ENCODE results near the gene CRYGS. TPM values are rescaled to one million over a fixed set of nuclear protein-coding genes. Genes with fewer than 3 reads are reported as not detected.
"Not testable (repeated sequence)": the region's sequence is repeated elsewhere in the genome, so short reads cannot be mapped to it uniquely, and the experiment has no call there.

Gene CRYGS
- total and polyA plus RNA-seq, 4 donors, result 2.5 to 24.8 (median 5.2) TPM

GRCh38 chr3:186586245-186586644 is 42.1 kb upstream of the CRYGS start:
- DNase-seq; H3K36me3 ChIP-seq (ENCODE audit: control insufficient read depth in 1 of 2, insufficient read depth in 2 of 2, low read length in 1 of 2); H3K4me1 ChIP-seq (ENCODE audit: control insufficient read depth in 1 of 2, insufficient read depth in 2 of 2, low read length in 2 of 2); H3K27me3 ChIP-seq (ENCODE audit: control insufficient read depth in 1 of 2, insufficient read depth in 2 of 2, low read length in 1 of 2); H3K27ac ChIP-seq (ENCODE audit: low read depth in 1 of 2, low read length in 2 of 2); intact Hi-C loops (cut with DNase I); ATAC-seq (ENCODE audit: low FRiP score); H3K9me3 ChIP-seq (ENCODE audit: control insufficient read depth, low read length); H3K4me3 ChIP-seq (ENCODE audit: low read length in 2 of 2): not testable (repeated sequence)
- WGBS, 2 donors, result 83 to 91% methylated on average over 9 of the region's 9 CpGs

DNA sequence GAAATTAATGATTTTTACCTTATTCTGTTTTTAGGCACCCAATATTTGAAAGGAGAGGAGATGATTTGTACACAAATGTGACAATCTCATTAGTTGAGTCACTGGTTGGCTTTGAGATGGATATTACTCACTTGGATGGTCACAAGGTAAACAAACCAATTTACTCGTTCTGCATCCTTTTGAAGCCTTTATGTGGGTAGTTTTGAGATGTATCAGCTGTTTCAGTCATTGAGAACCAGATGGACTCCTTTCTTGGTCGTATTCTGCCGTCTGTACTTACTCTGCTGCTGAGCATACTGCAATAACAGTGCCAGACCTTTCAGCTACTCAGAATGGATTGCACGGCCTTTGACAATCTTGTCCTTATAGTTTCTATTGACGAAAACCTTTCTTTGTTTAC is 39.7 kb upstream of the CRYGS start:
- no peaks in the 10 kb centered on the region for H3K4me1 ChIP-seq (ENCODE audit: control insufficient read depth in 1 of 2, insufficient read depth in 2 of 2, low read length in 2 of 2)
- no peaks in the 10 kb centered on the region for H3K27me3 ChIP-seq (ENCODE audit: control insufficient read depth in 1 of 2, insufficient read depth in 2 of 2, low read length in 1 of 2)
- WGBS, 2 donors, result 67% methylated on average over 5 of the region's 5 CpGs
- intact Hi-C loops (cut with DNase I), result no loop called here
- no peak for ATAC-seq (ENCODE audit: low FRiP score)
- no peak overlapping the region for H3K4me3 ChIP-seq (ENCODE audit: low read length in 2 of 2)
- no peaks in the 10 kb centered on the region for H3K9me3 ChIP-seq (ENCODE audit: control insufficient read depth, low read length)
- H3K27ac ChIP-seq (ENCODE audit: low read depth in 1 of 2, low read length in 2 of 2), result no peak overlapping the region
- H3K36me3 ChIP-seq (ENCODE audit: control insufficient read depth in 1 of 2, insufficient read depth in 2 of 2, low read length in 1 of 2), result peaks cover 6 to 7% of the 10 kb centered on the region in 2 donors
- no peak for DNase-seq

- no peaks in the 10 kb centered on the region for H3K4me1 ChIP-seq (ENCODE audit: control insufficient read depth in 1 of 2, insufficient read depth in 2 of 2, low read length in 2 of 2)
Measured at GRCh38 chr3:186582541-186582940, 38.4 kb upstream of the CRYGS start.

GRCh38 chr3:186580785-186581184 is 36.6 kb upstream of the CRYGS start:
- Histone ChIP-seq H3K36me3 (ENCODE audit: control insufficient read depth in 1 of 2, insufficient read depth in 2 of 2, low read length in 1 of 2) (peaks cover 11 to 12% of the 10 kb centered on the region in 2 donors), H3K27me3 (ENCODE audit: control insufficient read depth in 1 of 2, insufficient read depth in 2 of 2, low read length in 1 of 2) (no peaks in the 10 kb centered on the region), H3K4me3 (ENCODE audit: low read length in 2 of 2) (no peak overlapping the region), H3K9me3 (ENCODE audit: control insufficient read depth, low read length) (no peaks in the 10 kb centered on the region), H3K4me1 (ENCODE audit: control insufficient read depth in 1 of 2, insufficient read depth in 2 of 2, low read length in 2 of 2) (no peaks in the 10 kb centered on the region), H3K27ac (ENCODE audit: low read depth in 1 of 2, low read length in 2 of 2) (no peak overlapping the region)
- DNase-seq (no peak), ATAC-seq (ENCODE audit: low FRiP score) (no peak)
- intact Hi-C loops (cut with DNase I), result no loop called here
- 86 to 88% methylated on average over 3 of the region's 3 CpGs for WGBS, 2 donors

More at GRCh38 chr3:186582541-186582940, 38.4 kb upstream of the CRYGS start:
- Histone ChIP-seq H3K27me3 (ENCODE audit: control insufficient read depth in 1 of 2, insufficient read depth in 2 of 2, low read length in 1 of 2) (no peaks in the 10 kb centered on the region), H3K9me3 (ENCODE audit: control insufficient read depth, low read length) (no peaks in the 10 kb centered on the region), H3K36me3 (ENCODE audit: control insufficient read depth in 1 of 2, insufficient read depth in 2 of 2, low read length in 1 of 2) (peaks cover 6 to 7% of the 10 kb centered on the region in 2 donors), H3K27ac (ENCODE audit: low read depth in 1 of 2, low read length in 2 of 2) (no peak overlapping the region), H3K4me3 (ENCODE audit: low read length in 2 of 2) (no peak overlapping the region)
- 92 to 93% methylated on average over 6 of the region's 6 CpGs for WGBS, 2 donors
- no peak for DNase-seq
- no peak for ATAC-seq (ENCODE audit: low FRiP score)
- intact Hi-C loops (cut with DNase I), result no loop called here

DNA sequence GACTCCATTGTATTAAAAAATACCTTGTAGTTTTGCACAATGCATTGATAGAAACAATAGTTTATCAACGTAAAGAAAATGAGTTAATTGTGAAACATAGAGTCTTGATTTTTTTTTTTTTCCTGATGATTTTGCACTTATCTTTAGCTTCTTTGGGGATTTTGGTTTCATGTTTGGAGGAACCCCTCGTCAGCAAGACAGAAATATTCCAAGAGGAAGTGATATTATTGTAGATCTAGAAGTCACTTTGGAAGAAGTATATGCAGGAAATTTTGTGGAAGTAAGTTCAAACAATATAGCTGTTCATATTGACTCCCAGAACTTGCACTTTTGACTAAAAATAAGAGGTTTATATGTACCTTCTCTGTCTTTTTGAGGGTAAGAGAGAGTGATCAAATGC is 33.3 kb upstream of the CRYGS start:
- Histone ChIP-seq H3K4me1 (ENCODE audit: control insufficient read depth in 1 of 2, insufficient read depth in 2 of 2, low read length in 2 of 2) (no peaks in the 10 kb centered on the region), H3K36me3 (ENCODE audit: control insufficient read depth in 1 of 2, insufficient read depth in 2 of 2, low read length in 1 of 2) (peaks cover 5 to 7% of the 10 kb centered on the region in 2 donors), H3K27me3 (ENCODE audit: control insufficient read depth in 1 of 2, insufficient read depth in 2 of 2, low read length in 1 of 2) (no peaks in the 10 kb centered on the region), H3K27ac (ENCODE audit: low read depth in 1 of 2, low read length in 2 of 2) (no peak overlapping the region), H3K9me3 (ENCODE audit: control insufficient read depth, low read length) (no peaks in the 10 kb centered on the region), H3K4me3 (ENCODE audit: low read length in 2 of 2) (no peak overlapping the region)
- 70 to 80% methylated on average over 2 of the region's 2 CpGs for WGBS, 2 donors
- ATAC-seq (ENCODE audit: low FRiP score) (no peak), DNase-seq (no peak)
- intact Hi-C loops (cut with DNase I), result loop anchor here in 1 of 2 donors (10.0 kb wide), 1 partner anchor 923 kb away; no protein-coding TSS in a partner anchor

DNA sequence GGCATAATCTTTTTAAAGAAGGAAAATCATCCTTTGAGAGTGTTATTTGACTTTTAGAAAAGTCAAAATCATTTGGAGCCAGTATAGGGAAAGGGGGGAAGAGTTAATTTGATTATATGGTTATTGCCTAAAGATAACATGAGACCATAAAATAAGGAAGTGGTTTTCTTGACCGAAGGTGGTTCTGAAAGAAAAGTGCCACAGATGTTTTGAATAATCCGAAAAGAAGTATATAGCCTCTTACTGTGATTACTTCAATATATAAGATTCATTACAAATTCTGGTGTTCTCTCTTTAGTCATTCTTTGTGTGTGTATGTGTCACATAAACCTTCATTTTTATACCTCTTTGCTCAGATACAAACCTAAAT is 27.4 kb upstream of the CRYGS start:
- ATAC-seq (ENCODE audit: low FRiP score) (no peak), DNase-seq (no peak)
- peaks cover 4% of the 10 kb centered on the region in 2 donors for H3K36me3 ChIP-seq (ENCODE audit: control insufficient read depth in 1 of 2, insufficient read depth in 2 of 2, low read length in 1 of 2)
- H3K4me1 ChIP-seq (ENCODE audit: control insufficient read depth in 1 of 2, insufficient read depth in 2 of 2, low read length in 2 of 2), result peaks cover 0 to 3% of the 10 kb centered on the region in 2 donors
- no peak overlapping the region for H3K27ac ChIP-seq (ENCODE audit: low read depth in 1 of 2, low read length in 2 of 2)
- H3K9me3 ChIP-seq (ENCODE audit: control insufficient read depth, low read length), result no peaks in the 10 kb centered on the region
- H3K27me3 ChIP-seq (ENCODE audit: control insufficient read depth in 1 of 2, insufficient read depth in 2 of 2, low read length in 1 of 2), result no peaks in the 10 kb centered on the region
- 70 to 75% methylated on average over 2 of the region's 2 CpGs for WGBS, 2 donors
- intact Hi-C loops (cut with DNase I), result loop anchor here in 1 of 2 donors (10.0 kb wide), 1 partner anchor 917 kb away; no protein-coding TSS in a partner anchor
- H3K4me3 ChIP-seq (ENCODE audit: low read length in 2 of 2), result peak overlapping the region in 1 of 2 donors; percentile 59

DNA sequence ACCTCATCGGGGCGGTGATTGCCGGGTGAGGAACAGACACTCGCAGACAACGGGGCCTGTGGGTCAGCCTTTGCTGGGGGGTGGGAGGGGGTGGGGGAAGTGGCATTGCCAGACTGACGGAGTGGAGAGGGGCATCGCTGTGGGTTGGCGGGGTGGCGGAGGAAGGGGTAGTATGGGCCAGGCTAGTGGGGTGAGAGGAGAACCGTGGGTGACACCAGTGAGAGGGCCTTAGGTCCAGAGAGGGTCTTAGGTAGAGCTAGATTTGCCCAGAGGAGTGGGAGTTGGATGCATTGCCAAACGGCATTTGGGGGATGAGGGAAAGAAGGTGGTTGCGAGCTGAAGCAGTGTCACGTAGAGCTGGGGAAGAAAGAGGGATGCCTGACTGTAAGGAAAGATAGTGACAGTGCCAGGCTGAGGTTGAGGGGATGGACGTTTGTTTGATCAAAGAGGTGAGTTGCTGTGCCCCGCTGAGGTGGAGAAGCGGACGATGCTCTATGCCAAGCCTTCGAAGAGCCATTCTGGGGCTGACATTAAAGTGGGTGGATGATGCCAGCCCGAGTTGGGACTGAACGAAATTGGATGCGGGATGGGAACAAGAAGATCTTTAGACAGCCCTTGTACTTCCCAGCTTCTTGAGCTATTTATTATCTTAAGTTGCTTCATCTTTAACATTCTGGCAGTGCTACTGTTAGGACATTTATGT is 26.9 kb upstream of the CRYGS start:
- 7 to 9% methylated on average over 21 of the region's 21 CpGs for WGBS, 2 donors
- intact Hi-C loops (cut with DNase I), result loop anchor here in 1 of 2 donors (10.0 kb wide), 1 partner anchor 916 kb away; no protein-coding TSS in a partner anchor
- Histone ChIP-seq H3K4me1 (ENCODE audit: control insufficient read depth in 1 of 2, insufficient read depth in 2 of 2, low read length in 2 of 2) (peaks cover 0 to 3% of the 10 kb centered on the region in 2 donors), H3K36me3 (ENCODE audit: control insufficient read depth in 1 of 2, insufficient read depth in 2 of 2, low read length in 1 of 2) (peaks cover 0 to 2% of the 10 kb centered on the region in 2 donors), H3K9me3 (ENCODE audit: control insufficient read depth, low read length) (no peaks in the 10 kb centered on the region), H3K4me3 (ENCODE audit: low read length in 2 of 2) (peak overlapping the region; percentile 59 to 67), H3K27ac (ENCODE audit: low read depth in 1 of 2, low read length in 2 of 2) (peak overlapping the region in 1 of 2 donors; percentile 71), H3K27me3 (ENCODE audit: control insufficient read depth in 1 of 2, insufficient read depth in 2 of 2, low read length in 1 of 2) (no peaks in the 10 kb centered on the region)
- DNase-seq (no peak), ATAC-seq (ENCODE audit: low FRiP score) (no peak)

DNA sequence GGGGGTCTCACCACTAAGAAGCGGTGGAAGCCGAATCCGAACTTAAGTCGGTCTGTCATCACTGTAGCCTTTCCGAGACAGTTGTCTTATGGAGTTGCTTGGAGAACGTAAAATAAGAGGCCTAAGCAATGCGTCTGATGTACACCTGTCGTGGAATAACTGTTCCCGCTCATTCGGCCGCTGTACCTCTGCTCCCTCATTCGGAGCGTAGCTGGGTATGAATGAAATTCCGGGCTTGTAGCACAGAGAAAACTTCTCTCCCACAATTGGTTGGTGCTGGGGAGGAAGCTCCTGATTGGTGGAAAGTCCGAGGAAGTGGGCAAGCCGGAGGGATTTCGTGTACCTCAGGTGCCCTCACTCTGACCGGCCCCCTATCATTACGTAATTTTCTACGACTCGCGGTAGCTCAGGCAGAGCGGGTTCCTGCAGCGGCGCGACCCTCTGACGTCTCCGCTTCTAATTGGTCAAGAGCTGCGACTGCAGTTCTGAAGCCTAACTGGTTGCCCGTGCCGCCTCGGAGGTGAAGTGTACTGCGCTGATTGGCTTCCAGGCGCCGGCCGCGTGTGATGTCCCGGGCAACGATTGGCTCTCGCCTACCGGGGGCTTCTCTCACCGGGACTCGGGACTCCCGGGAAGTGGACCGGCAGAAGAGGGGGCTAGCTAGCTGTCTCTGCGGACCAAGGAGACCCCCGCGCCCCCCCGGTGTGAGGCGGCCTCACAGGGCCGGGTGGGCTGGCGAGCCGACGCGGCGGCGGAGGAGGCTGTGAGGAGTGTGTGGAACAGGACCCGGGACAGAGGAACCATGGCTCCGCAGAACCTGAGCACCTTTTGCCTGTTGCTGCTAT is 26.1 kb upstream of the CRYGS start, which contains the start of gene DNAJB11:
DNAJB11 (plus strand) TSS at position 625 of the 845 bp plus-strand sequence; CDS start at position 803, 178 bp downstream.
- ATAC-seq (ENCODE audit: low FRiP score) (peak; percentile 97), DNase-seq (peak; percentile 100)
- Histone ChIP-seq H3K27ac (ENCODE audit: low read depth in 1 of 2, low read length in 2 of 2) (peak within 1 kb of the TSS in 1 of 2 donors; percentile 71), H3K36me3 (ENCODE audit: control insufficient read depth in 1 of 2, insufficient read depth in 2 of 2, low read length in 1 of 2) (no peaks in the 10 kb centered on the region), H3K9me3 (ENCODE audit: control insufficient read depth, low read length) (no peaks in the 10 kb centered on the region), H3K4me1 (ENCODE audit: control insufficient read depth in 1 of 2, insufficient read depth in 2 of 2, low read length in 2 of 2) (peaks cover 0 to 3% of the 10 kb centered on the region in 2 donors), H3K27me3 (ENCODE audit: control insufficient read depth in 1 of 2, insufficient read depth in 2 of 2, low read length in 1 of 2) (no peaks in the 10 kb centered on the region), H3K4me3 (ENCODE audit: low read length in 2 of 2) (peak within 1 kb of the TSS; percentile 59 to 67)
- intact Hi-C loops (cut with DNase I), result loop anchor here in 1 of 2 donors (10.0 kb wide), 1 partner anchor 916 kb away; no protein-coding TSS in a partner anchor
- WGBS, 2 donors, result 0% methylated on average over 59 of the region's 59 CpGs
